GM18951 (cell line): ENCODE data around the gene PAIP2B.
"Not testable (repeated sequence)": the region's sequence is repeated elsewhere in the genome, so short reads cannot be mapped to it uniquely, and the experiment has no call there.

ENCODE experiments used
- POLR2A ChIP-seq: IDR thresholded peaks from 4 replicates; pipeline ENCODE4 v1.6.1; 2011; ENCODE audit warnings: mild to moderate bottlenecking; ENCODE audit not compliant: insufficient read length, insufficient read depth; ENCODE audit errors: extremely low read depth
- in situ Hi-C: fragments of 300-500 bp; cut with MboI; formaldehyde crosslinking; loops from one replicate; pipeline ENCODE4 v1.12.0; 2022; ENCODE audit warnings: low sequenced_read_pairs, mixed read lengths, inconsistent platforms; ENCODE audit not compliant: unreplicated experiment

The PAIP2B gene

DNA sequence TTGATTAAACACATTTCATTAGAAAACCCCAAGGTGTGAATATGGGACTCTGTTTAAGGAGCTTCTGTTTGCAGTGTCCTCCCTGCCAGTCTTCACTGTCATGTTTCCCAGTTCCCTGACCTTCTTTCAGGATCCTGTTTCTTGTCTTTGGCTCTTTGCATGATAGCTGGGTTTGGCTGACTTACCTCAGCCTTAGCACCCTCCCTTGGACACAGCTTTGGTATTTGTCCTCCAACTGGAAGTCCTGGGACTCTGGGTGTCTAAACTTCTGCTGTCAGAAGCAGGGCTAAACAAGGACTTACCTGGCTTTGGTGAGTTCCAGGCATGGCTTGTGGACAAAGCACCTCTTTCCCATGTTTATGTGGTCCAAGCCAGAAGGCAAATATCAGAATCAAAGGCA lies 11.2 kb upstream of the PAIP2B start:
- no peak for TF ChIP-seq POLR2A
- in situ Hi-C loops: no loop called here

DNA sequence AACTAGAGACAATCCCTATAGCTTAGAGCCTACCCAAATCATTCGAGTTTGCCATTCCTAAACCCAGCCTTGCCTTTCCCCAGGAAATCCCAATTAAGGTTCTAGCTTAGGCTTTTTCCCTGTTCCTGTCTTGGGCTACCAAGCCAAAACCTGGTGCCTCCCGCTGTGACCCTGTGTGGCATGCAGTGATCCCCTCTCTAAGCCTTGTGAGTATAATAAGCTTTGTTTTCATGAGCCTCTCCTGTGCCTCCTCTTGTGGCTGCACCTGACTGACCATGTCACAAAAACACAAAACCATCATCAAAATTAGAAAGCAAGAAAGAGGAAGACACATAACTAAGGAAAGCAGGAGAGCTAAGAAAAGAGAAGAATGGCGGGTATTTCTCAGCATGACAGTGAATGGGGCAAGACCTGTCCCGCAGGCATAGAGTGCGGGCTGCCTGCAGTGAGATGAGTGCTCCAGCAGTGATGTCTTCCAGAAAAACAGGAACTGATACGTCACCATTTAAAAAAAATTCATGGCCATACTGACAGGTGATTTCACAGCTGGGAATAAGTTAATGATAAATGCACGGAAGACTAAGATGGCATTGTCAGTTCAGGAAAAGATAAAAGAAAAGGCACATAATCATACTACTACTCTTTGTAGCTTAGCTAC lies 9.2 kb upstream of the PAIP2B start:
- in situ Hi-C loops: no loop called here
- no peak for TF ChIP-seq POLR2A

DNA sequence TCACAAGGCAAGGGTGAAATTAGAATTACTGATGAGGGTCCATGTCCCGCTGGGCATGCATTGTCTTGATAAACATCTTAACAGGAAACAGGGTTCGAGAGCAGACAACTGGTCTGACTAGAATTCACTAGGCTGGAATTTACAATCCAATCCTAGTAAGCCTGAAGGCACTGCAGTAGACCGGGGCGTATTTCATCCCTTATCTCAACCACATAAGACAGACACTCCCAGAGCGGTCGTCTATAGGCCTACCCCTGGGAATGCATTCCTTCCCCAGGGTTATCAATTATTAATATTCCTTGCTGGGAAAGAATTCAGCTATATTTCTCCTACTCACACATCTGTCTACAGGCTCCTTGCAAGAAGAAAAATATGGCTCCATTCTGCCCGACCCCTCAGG lies 6.2 kb upstream of the PAIP2B start:
- in situ Hi-C loops: not testable (repeated sequence)

DNA sequence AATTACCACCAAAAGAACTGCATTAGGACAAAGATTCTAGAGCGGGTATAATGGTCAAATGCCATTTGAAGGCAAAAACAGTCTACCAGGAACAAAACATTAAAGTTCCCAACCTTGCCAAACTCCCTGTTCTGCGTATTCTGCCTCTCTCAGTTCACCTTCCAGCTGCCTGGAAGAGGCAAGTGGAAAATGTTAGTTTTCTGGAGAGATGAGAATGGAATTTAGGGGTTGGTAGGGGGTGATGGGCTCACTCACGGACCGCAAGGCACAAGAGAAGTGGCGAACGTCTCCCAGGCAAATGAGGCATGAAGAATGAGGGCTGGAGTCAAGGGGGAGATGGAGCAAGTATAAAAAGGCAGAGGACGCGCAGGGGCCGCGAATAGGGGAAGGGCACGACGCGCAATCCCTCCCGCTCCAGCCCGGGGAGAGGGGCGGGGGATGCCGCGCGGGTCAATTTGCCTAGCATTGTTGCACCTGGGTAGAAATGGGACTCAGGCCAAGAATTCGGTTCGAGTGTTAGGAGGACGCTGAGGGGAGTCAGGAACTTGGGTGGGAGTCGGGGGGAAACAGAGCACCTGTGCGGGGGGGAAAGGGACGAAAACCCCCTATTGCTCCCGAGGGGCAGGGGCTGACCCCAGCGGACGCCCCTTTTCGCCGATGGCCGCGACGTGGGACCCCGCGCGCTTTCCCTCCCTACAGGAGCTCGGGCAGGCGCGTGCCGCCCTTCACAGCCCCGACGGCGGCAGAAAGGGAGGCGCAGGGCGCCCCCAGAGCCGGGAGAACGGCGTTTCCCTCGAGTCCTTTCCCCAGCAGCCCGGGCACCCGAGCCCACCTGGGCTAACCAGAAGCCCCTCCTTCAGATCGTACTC lies 573 bp downstream of the PAIP2B start:
- no peak for TF ChIP-seq POLR2A
- in situ Hi-C loops: no loop called here

DNA sequence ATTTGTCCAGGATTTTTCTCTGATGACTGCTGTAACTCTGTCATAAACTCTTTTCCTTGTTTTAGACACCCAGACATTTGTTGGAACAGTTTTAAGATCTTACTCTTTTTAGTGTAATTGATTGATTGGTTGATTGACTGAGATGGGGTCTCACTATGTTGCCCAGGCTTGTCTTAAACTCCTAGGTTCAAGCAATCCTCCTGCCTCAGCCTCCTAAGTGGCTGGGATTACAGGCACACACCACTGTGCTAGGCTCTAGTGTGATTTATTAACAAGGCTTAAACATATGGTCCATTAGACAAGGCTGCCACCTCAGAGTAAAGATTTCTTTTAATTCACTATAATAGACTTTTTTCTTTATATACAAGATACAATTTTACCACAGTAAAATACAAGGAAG lies 2.0 kb downstream of the PAIP2B start:
- in situ Hi-C loops: no loop called here
- no peak for TF ChIP-seq POLR2A

DNA sequence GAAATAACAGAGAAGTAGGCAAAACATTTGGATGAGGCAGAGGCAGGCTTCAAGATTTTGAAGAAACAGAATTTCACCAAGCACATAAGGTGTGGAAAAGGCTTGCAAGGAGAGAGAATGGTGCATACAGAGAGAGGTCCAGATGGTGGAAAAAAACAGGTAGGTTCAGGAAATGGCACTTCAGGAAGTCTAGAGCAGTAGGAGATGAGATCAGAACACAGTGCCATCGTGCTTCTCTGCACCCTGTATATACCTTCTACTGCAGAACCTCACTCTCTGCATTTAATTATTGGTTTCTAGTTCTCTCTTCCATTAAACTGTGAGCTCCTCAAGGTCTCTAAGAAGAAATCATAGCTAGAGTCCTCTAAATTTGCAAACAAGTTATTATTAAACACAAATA lies 2.4 kb downstream of the PAIP2B start:
- TF ChIP-seq POLR2A: no peak
- in situ Hi-C loops: no loop called here

DNA sequence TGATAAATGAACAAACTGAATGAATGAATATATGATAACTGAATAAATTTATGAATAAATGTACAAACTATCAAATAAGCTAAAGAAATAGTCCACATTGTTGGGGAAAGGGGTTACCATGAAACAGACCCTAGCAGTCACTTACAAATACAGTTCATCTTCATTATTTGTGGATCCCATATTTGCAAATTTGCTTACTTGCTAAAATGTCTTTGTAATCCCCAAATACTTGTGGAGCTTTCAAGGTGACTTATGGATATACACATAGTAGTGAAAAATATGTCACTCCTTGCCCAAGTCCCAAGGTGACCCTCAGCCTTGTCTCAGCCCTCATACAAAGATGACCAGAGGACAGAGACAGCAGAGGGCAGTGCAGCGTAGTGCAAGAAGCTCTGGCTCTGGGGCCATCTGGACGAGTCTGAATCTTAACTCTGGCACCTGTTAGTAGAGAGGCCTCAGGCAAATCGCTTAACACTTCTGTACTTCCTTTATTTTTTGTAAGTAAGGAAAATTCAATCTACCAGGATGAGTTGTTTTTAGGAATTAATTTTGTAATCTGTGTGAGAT lies 3.1 kb downstream of the PAIP2B start:
- no peak for TF ChIP-seq POLR2A
- in situ Hi-C loops: no loop called here

DNA sequence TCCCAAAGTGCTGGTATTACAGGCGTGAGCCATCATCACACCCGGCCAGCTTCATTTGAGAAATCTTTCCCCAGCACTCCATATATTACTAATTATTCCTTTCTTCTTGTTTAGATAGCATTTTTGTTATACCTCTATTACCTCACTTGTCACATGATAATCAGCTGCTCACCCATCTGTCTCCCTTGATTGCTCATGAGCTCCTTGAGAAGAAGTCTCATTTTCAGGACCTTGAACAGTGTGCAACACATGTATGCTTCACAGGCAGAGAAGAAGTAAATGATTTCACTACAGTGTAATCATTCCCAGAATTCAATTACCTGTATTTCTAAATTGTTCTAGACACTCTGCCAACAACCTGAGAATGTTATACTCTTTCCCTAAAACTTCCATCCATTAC lies 6.2 kb downstream of the PAIP2B start:
- TF ChIP-seq POLR2A: no peak
- in situ Hi-C loops: no loop called here

DNA sequence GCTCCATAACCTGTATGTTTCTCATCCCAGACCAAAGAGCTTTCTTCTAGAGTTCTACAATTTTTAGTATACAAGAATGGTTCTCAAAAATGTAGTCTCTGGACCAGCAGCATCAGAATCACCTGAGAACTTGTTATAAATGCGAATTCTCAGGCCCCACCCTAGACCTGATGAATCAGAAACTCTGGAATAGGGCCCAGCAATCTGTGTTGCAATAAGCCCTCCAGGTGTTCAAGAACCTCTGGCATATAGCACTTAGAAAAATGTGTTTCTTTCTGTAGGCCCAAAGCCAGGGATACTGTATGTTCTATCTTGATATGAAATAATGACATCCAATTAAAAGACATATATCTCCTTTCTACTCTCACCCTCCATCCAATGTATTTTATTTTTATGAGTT lies 10.4 kb downstream of the PAIP2B start:
- in situ Hi-C loops: no loop called here
- TF ChIP-seq POLR2A: no peak

DNA sequence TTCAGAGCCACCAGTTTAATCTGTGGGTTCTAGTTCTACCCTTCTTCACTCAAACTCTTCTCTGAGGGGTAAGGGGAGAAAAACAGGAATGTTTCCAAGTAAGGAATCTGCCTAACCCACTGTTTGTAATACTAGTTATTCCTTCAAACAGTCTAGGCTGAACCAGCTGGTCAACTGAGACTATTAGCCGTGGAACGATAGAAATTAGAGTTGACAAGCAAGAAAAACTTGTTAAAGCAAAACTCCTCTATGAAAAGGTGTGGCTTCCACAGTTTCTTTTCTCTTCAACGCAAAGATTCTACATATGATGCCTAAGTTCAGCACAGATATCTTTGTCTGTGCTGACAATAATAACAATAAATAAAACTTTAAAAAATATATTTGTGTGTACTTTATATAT lies 11.5 kb downstream of the PAIP2B start:
- in situ Hi-C loops: no loop called here
- TF ChIP-seq POLR2A: no peak

DNA sequence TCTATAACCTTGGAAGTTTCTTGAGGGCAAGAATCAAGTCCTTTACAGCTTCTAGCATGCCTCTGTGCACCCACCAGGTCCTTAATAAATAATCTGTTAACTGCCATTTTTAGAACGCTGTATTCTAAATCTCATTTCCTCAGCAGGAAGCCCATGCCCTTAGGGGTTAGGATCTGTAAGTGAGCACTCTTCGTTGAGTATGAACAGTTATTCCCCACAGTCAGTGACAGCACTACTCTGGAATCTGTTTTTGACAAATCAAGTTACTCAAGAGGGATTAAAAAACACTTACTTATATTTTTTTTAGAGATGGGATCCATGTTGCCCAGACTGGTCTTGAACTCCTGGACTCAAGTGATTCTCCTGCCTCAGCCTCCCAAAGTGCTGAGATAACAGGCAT lies 14.6 kb downstream of the PAIP2B start:
- no peak for TF ChIP-seq POLR2A

DNA sequence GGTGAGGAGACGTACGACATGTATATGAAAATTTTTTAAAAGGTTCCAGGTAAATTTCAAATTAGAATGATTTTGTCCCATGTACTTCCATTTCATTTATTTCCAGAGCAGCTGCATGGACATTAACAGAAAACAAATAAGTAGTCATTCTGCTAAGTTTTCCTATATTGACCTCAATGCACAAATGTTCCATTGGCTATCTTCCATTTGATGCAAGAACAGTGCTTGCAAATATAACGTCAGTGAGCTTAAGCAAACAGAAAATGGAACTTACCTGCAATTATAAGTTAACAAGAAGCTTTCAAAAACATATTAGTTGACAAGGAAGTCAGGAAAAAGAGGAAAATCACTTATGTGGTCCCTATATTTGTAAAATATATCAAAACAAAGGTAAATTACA lies 16.6 kb downstream of the PAIP2B start:
- in situ Hi-C loops: no loop called here
- TF ChIP-seq POLR2A: no peak

More for the DNA sequence above, 14.6 kb downstream of the PAIP2B start:
- in situ Hi-C loops: no loop called here

DNA sequence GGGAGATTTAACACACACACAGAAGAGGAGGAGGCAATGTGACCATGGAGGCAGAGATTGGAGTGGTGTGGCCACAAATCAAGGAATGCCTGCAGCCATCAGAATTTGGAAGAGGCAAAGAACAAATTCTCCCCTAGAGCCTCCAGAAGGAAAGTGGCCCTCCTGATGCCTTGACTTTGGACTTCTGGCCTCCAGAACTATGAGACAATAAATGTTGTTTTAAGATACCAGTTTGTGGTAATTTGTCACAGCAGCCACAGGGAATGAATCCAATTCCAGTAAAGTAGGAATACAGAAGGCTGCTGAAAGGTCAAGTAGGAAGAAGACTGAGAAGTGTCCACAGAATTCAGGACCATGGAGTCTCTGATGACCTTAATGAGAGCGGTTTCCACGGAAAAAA lies 18.1 kb downstream of the PAIP2B start:
- in situ Hi-C loops: no loop called here
- no peak for TF ChIP-seq POLR2A

DNA sequence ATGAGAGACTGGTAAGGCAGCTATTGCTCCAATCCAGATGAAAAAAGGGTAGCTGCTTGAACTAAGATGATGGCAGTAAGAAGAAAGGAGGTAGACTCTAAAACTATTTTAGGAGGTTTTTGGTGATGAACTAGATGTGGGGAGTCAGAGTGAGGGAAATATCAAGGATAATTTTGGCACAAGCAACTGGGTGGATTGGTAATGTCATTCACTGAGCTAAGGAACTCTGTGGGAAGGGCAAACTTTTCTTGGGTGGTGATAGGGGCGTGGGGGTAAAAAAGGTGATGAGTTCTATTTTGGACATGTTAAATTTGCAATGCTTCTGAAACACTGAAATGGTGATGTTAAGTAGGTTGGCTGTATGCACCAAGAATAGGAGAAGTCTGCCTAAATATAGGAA lies 19.3 kb downstream of the PAIP2B start:
- in situ Hi-C loops: no loop called here
- TF ChIP-seq POLR2A: no peak
